SU-DHL-6 (cell line): ENCODE measurements around the gene SLC25A1.

Experiments
- H2AFZ ChIP-seq: fragments of 200-600 bp; sonication (generic); 2 replicates; pipeline ENCODE4 v1.6.1; 2014; ENCODE audit warnings: low read depth, mild to moderate bottlenecking, moderate library complexity, mixed read lengths, antibody characterized with exemption, low read length; ENCODE audit not compliant: severe bottlenecking
- H3F3A ChIP-seq: fragments of 200-600 bp; shearing (Covaris generic); 2 replicates; pipeline ENCODE4 v1.6.0; 2016; ENCODE audit warnings: antibody characterized with exemption, mild to moderate bottlenecking; ENCODE audit not compliant: insufficient read depth
- H3K27ac ChIP-seq: fragments of 200-600 bp; sonication (generic); 2 replicates; pipeline ENCODE4 v1.5.1; 2016; ENCODE audit warnings: low read depth, mild to moderate bottlenecking, low read length, moderate library complexity, mixed read lengths
- H3K27me3 ChIP-seq: fragments of 200-600 bp; sonication (generic), shearing (Covaris generic); 2 replicates; pipeline ENCODE4 v1.6.0; 2014; ENCODE audit warnings: mild to moderate bottlenecking, low read length
- H3K36me3 ChIP-seq: fragments of 200-600 bp; sonication (generic); 2 replicates; pipeline ENCODE4 v1.6.1; 2014; ENCODE audit warnings: mild to moderate bottlenecking, low read length, mixed read lengths
- H3K4me2 ChIP-seq: fragments of 300-600, 200-600 bp; shearing (Covaris generic), sonication (generic); 2 replicates; pipeline ENCODE4 v1.6.0; 2014; ENCODE audit warnings: low read length, low read depth, mild to moderate bottlenecking; ENCODE audit not compliant: poor library complexity, severe bottlenecking
- H3K4me3 ChIP-seq: fragments of 200-600 bp; sonication (generic); 2 replicates; pipeline ENCODE4 v1.5.1; 2014; ENCODE audit warnings: antibody characterized with exemption, low read length, mild to moderate bottlenecking, mixed read lengths; ENCODE audit not compliant: insufficient read depth, poor library complexity, severe bottlenecking
- H3K79me2 ChIP-seq: fragments of 200-600 bp; sonication (generic); 2 replicates; pipeline ENCODE4 v1.6.1; 2014; ENCODE audit warnings: mild to moderate bottlenecking, low read length, moderate library complexity; ENCODE audit not compliant: insufficient read depth
- H3K9ac ChIP-seq: fragments of 200-600 bp; sonication (generic); 2 replicates; pipeline ENCODE4 v1.7.0; 2014; ENCODE audit warnings: mild to moderate bottlenecking, low read length
- H3K9me2 ChIP-seq: fragments of 200-600 bp; sonication (generic); replicated peaks from 2 replicates; pipeline ENCODE4 v1.6.1; 2014; ENCODE audit warnings: low read length; ENCODE audit not compliant: insufficient read depth
- H3K9me3 ChIP-seq: fragments of 200-600 bp; sonication (generic); 2 replicates; pipeline ENCODE4 v1.6.1; 2014; ENCODE audit warnings: low read length, mixed read lengths; ENCODE audit not compliant: insufficient read depth
- H4K20me1 ChIP-seq: fragments of 200-600 bp; sonication (generic); 2 replicates; pipeline ENCODE4 v1.6.1; 2014; ENCODE audit warnings: low read depth, mild to moderate bottlenecking, antibody characterized with exemption, low read length, moderate library complexity, mixed read lengths
- CTCF ChIP-seq: fragments of 200-600 bp; sonication (generic); IDR thresholded peaks from one replicate; pipeline ENCODE4 v1.5.1; 2017; ENCODE audit warnings: antibody characterized with exemption, mild to moderate bottlenecking, low read length, moderate library complexity; ENCODE audit not compliant: insufficient read depth, poor library complexity, severe bottlenecking
- EZH2phosphoT487 ChIP-seq: fragments of 200-600 bp; sonication (generic), shearing (Covaris generic); conservative IDR thresholded peaks from 2 replicates; pipeline ENCODE4 v1.6.1; 2018; ENCODE audit warnings: mild to moderate bottlenecking, antibody characterized with exemption, low read length, moderate library complexity, mixed read lengths

Gene SLC25A1

GRCh38 chr22:19175602-19176174, 2.8 kb downstream of the SLC25A1 start:
- H3K9ac ChIP-seq: no peak overlapping the region
- no peaks in the 10 kb centered on the region for H3K27me3 ChIP-seq
- no peak overlapping the region for H2AFZ ChIP-seq
- TF ChIP-seq EZH2phosphoT487 (no peak), CTCF (no peak)
- no peaks in the 10 kb centered on the region for H3K9me3 ChIP-seq
- no peaks in the 10 kb centered on the region for H3F3A ChIP-seq
- H3K27ac ChIP-seq: no peak overlapping the region
- no peak overlapping the region for H3K4me3 ChIP-seq
- H3K9me2 ChIP-seq: no peaks in the 10 kb centered on the region
- peaks cover 24% of the 10 kb centered on the region for H3K79me2 ChIP-seq
- no peaks in the 10 kb centered on the region for H4K20me1 ChIP-seq
- H3K36me3 ChIP-seq: no peaks in the 10 kb centered on the region
- no peak overlapping the region for H3K4me2 ChIP-seq

- no peak for TF ChIP-seq CTCF
- TF ChIP-seq EZH2phosphoT487: no peak
- peak overlapping the region; percentile 37; the same call in 1 of the 2 replicates for H3K9ac ChIP-seq
- H3K79me2 ChIP-seq: peaks cover 24% of the 10 kb centered on the region
Measured at GRCh38 chr22:19175026-19175601, 3.4 kb downstream of the SLC25A1 start.

GRCh38 chr22:19174106-19175025, 4.2 kb downstream of the SLC25A1 start:
- H4K20me1 ChIP-seq: no peaks in the 10 kb centered on the region
- H3K4me2 ChIP-seq: peak overlapping the region; percentile 91
- peaks cover 24% of the 10 kb centered on the region for H3K79me2 ChIP-seq

More at GRCh38 chr22:19175026-19175601, 3.4 kb downstream of the SLC25A1 start:
- Histone ChIP-seq H3K36me3 (no peaks in the 10 kb centered on the region), H3K4me3 (no peak overlapping the region), H3K9me3 (no peaks in the 10 kb centered on the region), H3K4me2 (peak overlapping the region; percentile 91), H3F3A (no peaks in the 10 kb centered on the region), H3K27me3 (no peaks in the 10 kb centered on the region), H2AFZ (no peak overlapping the region), H3K9me2 (no peaks in the 10 kb centered on the region), H4K20me1 (no peaks in the 10 kb centered on the region), H3K27ac (peak overlapping the region; percentile 74; the same call in 1 of the 2 replicates)

More at GRCh38 chr22:19174106-19175025, 4.2 kb downstream of the SLC25A1 start:
- Histone ChIP-seq H3K9me3 (no peaks in the 10 kb centered on the region), H3K9me2 (no peaks in the 10 kb centered on the region), H3K27me3 (no peaks in the 10 kb centered on the region), H3K9ac (peak overlapping the region; percentile 97), H3K36me3 (no peaks in the 10 kb centered on the region), H2AFZ (no peak overlapping the region), H3K27ac (peak overlapping the region; percentile 74), H3F3A (no peaks in the 10 kb centered on the region), H3K4me3 (no peak overlapping the region)
- TF ChIP-seq CTCF: no peak
- no peak for TF ChIP-seq EZH2phosphoT487
